ENCODE measurements around the gene ANKRD33. TPM values are rescaled to one million over a fixed set of nuclear protein-coding genes. Genes with fewer than 3 reads are reported as not detected.
A peak's percentile ranks its signal among the peaks of the same experiment; 100 is the strongest.

The ANKRD33 gene
- total RNA-seq, 8 experiments from 2014 or later, result 0.05 to 1.00 (median 0.35) TPM; not detected in 2

- in situ Hi-C loops (cut with MboI; ENCODE audit: low pct_unique_long_range_greater_than_20kb in 2 of 9, low sequenced_read_pairs in 9 of 9, unreplicated experiment in 9 of 9), result no loop called here
- H3K27ac ChIP-seq, result no peak overlapping the region
Measured at GRCh38 chr12:51911788-51912711, 24.1 kb downstream of the ANKRD33 start.

DNA sequence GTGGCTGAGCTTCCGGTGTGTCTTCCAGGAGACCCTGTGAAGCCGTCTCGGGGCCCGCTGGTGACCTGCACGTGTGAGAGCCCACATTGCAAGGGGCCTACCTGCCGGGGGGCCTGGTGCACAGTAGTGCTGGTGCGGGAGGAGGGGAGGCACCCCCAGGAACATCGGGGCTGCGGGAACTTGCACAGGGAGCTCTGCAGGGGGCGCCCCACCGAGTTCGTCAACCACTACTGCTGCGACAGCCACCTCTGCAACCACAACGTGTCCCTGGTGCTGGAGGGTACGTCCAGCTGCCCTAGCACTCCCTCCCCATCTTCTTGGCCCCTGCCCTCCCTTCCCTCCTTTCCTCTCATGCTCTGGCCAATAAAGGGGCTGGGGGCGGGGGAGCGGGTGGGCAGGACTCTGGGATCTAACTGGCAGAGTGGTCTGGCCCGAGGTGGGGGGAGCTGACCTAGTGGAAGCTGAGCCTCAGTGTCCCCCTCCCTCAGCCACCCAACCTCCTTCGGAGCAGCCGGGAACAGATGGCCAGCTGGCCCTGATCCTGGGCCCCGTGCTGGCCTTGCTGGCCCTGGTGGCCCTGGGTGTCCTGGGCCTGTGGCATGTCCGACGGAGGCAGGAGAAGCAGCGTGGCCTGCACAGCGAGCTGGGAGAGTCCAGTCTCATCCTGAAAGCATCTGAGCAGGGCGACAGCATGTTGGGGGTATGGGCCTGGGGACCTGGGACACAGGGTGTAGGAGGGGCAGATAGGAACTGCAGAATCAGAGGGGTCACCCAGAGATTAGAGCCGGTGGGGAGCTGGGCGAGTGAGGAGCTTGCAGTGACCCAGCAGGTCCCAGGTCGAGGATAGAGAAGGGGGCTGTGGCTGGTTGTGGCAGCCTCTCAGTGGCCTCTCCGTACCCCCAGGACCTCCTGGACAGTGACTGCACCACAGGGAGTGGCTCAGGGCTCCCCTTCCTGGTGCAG lies 25.4 kb downstream of the ANKRD33 start:
- H3K27ac ChIP-seq, result no peak overlapping the region
- ATAC-seq (replicated peaks in 6 of 8), result no peak
- in situ Hi-C loops (cut with MboI; ENCODE audit: low pct_unique_long_range_greater_than_20kb in 2 of 9, low sequenced_read_pairs in 9 of 9, unreplicated experiment in 9 of 9), result no loop called here

More at GRCh38 chr12:51911788-51912711, 24.1 kb downstream of the ANKRD33 start:
- ATAC-seq (replicated peaks in 6 of 8), result peak in 7 of 8 experiments; percentile 18 to 65 (median 45)
- WGBS, 10 experiments, result 14 to 100% (median 50%) methylated on average over 1 to 6 of the region's 8 CpGs; no CpG with 5 or more reads in 5 of the 10 experiments
- peaks cover 7 to 27% of the 10 kb centered on the region in 2 donors for H3K4me1 ChIP-seq (replicated peaks in 1 of 2)
- H3K4me3 ChIP-seq, result no peak overlapping the region

GRCh38 chr12:51914034-51914923 lies 26.4 kb downstream of the ANKRD33 start:
- in situ Hi-C loops (cut with MboI; ENCODE audit: low pct_unique_long_range_greater_than_20kb in 2 of 9, low sequenced_read_pairs in 9 of 9, unreplicated experiment in 9 of 9), result no loop called here

More for the DNA sequence above, 25.4 kb downstream of the ANKRD33 start:
- H3K4me1 ChIP-seq (replicated peaks in 1 of 2), result peaks cover 18 to 28% of the 10 kb centered on the region in 2 donors
- WGBS, 10 experiments, result 90 to 100% (median 100%) methylated on average over 1 to 4 of the region's 30 CpGs; no CpG with 5 or more reads in 7 of the 10 experiments
- no peak overlapping the region for H3K4me3 ChIP-seq

DNA sequence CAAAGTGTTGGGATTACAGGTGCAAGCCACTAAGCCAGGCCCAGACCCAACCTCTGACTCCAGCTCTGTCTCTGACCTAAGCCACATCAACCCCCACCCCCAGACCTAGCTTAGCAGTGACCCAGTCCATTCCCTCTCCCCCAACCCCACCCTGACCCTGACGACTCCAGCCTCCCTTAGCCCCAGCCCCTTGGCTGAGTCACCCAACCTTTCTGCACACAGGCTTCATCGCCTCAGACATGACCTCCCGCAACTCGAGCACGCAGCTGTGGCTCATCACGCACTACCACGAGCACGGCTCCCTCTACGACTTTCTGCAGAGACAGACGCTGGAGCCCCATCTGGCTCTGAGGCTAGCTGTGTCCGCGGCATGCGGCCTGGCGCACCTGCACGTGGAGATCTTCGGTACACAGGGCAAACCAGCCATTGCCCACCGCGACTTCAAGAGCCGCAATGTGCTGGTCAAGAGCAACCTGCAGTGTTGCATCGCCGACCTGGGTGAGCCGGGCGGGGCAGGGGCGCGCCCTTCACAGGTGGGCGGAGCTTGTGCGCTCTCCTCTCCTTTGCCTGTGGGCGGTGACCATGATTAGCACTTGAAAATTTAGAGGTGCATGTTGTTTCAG lies 27.2 kb downstream of the ANKRD33 start:
- in situ Hi-C loops (cut with MboI; ENCODE audit: low pct_unique_long_range_greater_than_20kb in 2 of 9, low sequenced_read_pairs in 9 of 9, unreplicated experiment in 9 of 9), result no loop called here
- no peak for ATAC-seq (replicated peaks in 6 of 8)
- WGBS, 10 experiments, result 67 to 100% (median 87%) methylated on average over 1 to 5 of the region's 28 CpGs; no CpG with 5 or more reads in 5 of the 10 experiments
- Histone ChIP-seq H3K4me1 (replicated peaks in 1 of 2) (peaks cover 19 to 26% of the 10 kb centered on the region in 2 donors), H3K27ac (no peak overlapping the region), H3K4me3 (no peak overlapping the region)

More at GRCh38 chr12:51914034-51914923, 26.4 kb downstream of the ANKRD33 start:
- Histone ChIP-seq H3K27ac (no peak overlapping the region), H3K4me3 (no peak overlapping the region), H3K4me1 (replicated peaks in 1 of 2) (peaks cover 19 to 28% of the 10 kb centered on the region in 2 donors)
- ATAC-seq (replicated peaks in 6 of 8), result no peak
- WGBS, 10 experiments, result 90 to 100% (median 97%) methylated on average over 1 to 2 of the region's 17 CpGs; no CpG with 5 or more reads in 6 of the 10 experiments

- WGBS, 10 experiments, result 92 to 100% (median 100%) methylated on average over 1 to 5 of the region's 11 CpGs; no CpG with 5 or more reads in 7 of the 10 experiments
- peaks cover 12 to 17% of the 10 kb centered on the region in 2 donors for H3K4me1 ChIP-seq (replicated peaks in 1 of 2)
- no peak overlapping the region for H3K27ac ChIP-seq
- H3K4me3 ChIP-seq, result no peak overlapping the region
- no peak for ATAC-seq (replicated peaks in 6 of 8)
- in situ Hi-C loops (cut with MboI; ENCODE audit: low pct_unique_long_range_greater_than_20kb in 2 of 9, low sequenced_read_pairs in 9 of 9, unreplicated experiment in 9 of 9), result no loop called here
Measured at GRCh38 chr12:51915951-51916350, 28.0 kb downstream of the ANKRD33 start.

GRCh38 chr12:51917041-51917590 lies 29.2 kb downstream of the ANKRD33 start:
- peaks cover 12 to 16% of the 10 kb centered on the region in 2 donors for H3K4me1 ChIP-seq (replicated peaks in 1 of 2)
- H3K4me3 ChIP-seq, result no peak overlapping the region
- in situ Hi-C loops (cut with MboI; ENCODE audit: low pct_unique_long_range_greater_than_20kb in 2 of 9, low sequenced_read_pairs in 9 of 9, unreplicated experiment in 9 of 9), result no loop called here
- 70 to 100% (median 89%) methylated on average over 2 to 5 of the region's 10 CpGs; no CpG with 5 or more reads in 3 of the 10 experiments for WGBS, 10 experiments
- ATAC-seq (replicated peaks in 6 of 8), result no peak
- no peak overlapping the region for H3K27ac ChIP-seq

GRCh38 chr12:51917746-51918453 lies 30.0 kb downstream of the ANKRD33 start:
- H3K27ac ChIP-seq, result peak overlapping the region in 1 of 2 donors; percentile 32
- H3K4me1 ChIP-seq (replicated peaks in 1 of 2), result peaks cover 12 to 13% of the 10 kb centered on the region in 2 donors
- H3K4me3 ChIP-seq, result no peak overlapping the region
- in situ Hi-C loops (cut with MboI; ENCODE audit: low pct_unique_long_range_greater_than_20kb in 2 of 9, low sequenced_read_pairs in 9 of 9, unreplicated experiment in 9 of 9), result no loop called here
- ATAC-seq (replicated peaks in 6 of 8), result peak in 5 of 8 experiments; percentile 81 to 88 (median 86)
- WGBS, 10 experiments, result 60 to 70% (median 64%) methylated on average over 2 to 5 of the region's 16 CpGs; no CpG with 5 or more reads in 7 of the 10 experiments

DNA sequence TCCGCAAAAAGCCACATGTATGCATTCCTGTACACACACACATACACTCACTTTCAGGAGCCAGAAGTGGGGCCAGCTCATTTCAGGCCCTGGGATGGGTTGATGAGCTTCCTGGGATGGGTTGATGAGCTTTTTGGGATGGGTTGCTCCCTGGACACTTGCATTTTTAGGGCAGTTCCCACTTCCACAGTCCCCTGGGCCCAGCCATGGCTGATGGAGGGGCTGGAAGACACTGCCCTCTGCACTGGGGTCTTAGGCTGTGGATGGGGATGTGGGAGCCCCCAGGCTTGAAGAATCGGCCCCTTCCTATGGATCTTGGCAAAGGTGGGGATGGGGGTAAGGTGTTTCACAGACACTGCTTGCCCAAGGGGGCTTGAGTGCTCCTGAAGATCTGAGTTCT lies 32.1 kb downstream of the ANKRD33 start:
- WGBS, 10 experiments, result 63 to 100% (median 89%) methylated on average over 1 of the region's 2 CpGs; no CpG with 5 or more reads in 5 of the 10 experiments
- H3K27ac ChIP-seq, result no peak overlapping the region
- no peak overlapping the region for H3K4me3 ChIP-seq
- H3K4me1 ChIP-seq (replicated peaks in 1 of 2), result peaks cover 8 to 12% of the 10 kb centered on the region in 2 donors
- no peak for ATAC-seq (replicated peaks in 6 of 8)
- in situ Hi-C loops (cut with MboI; ENCODE audit: low pct_unique_long_range_greater_than_20kb in 2 of 9, low sequenced_read_pairs in 9 of 9, unreplicated experiment in 9 of 9), result no loop called here

GRCh38 chr12:51921017-51921725 lies 33.3 kb downstream of the ANKRD33 start:
- in situ Hi-C loops (cut with MboI; ENCODE audit: low pct_unique_long_range_greater_than_20kb in 2 of 9, low sequenced_read_pairs in 9 of 9, unreplicated experiment in 9 of 9), result no loop called here
- WGBS, 10 experiments, result 31 to 100% (median 58%) methylated on average over 1 to 3 of the region's 7 CpGs; no CpG with 5 or more reads in 7 of the 10 experiments
- Histone ChIP-seq H3K4me3 (no peak overlapping the region), H3K27ac (no peak overlapping the region), H3K4me1 (replicated peaks in 1 of 2) (peaks cover 8 to 12% of the 10 kb centered on the region in 2 donors)
- ATAC-seq (replicated peaks in 6 of 8), result no peak

DNA sequence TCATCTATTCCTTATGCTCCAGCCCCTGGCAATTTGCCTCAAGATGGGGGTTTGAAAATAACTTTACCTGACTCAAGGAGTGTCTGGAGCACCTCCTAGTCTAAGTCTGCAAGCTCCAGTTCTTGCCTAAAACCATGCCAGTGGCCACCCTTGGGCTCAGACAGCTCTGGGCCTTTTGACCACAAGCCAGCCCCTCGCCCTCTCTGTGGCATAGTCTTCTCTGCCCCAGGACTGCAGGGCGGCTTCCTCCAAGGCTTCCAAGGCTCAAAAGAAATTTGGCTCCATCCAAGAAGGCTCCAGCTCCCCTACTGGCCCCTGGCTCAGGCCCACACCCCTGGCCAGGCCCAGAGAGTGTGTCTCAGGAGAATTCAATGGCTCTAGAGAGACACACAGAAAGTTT lies 34.2 kb downstream of the ANKRD33 start:
- Histone ChIP-seq H3K4me3 (no peak overlapping the region), H3K27ac (no peak overlapping the region), H3K4me1 (replicated peaks in 1 of 2) (peaks cover 8 to 12% of the 10 kb centered on the region in 2 donors)
- ATAC-seq (replicated peaks in 6 of 8), result no peak
- in situ Hi-C loops (cut with MboI; ENCODE audit: low pct_unique_long_range_greater_than_20kb in 2 of 9, low sequenced_read_pairs in 9 of 9, unreplicated experiment in 9 of 9), result no loop called here
- WGBS, 10 experiments, result 67 to 100% (median 92%) methylated on average over 1 to 2 of the region's 2 CpGs; no CpG with 5 or more reads in 7 of the 10 experiments

All from motor neuron (in vitro differentiated cells).